Sigmoid colon (tissue), 4 donors: Measurements from ENCODE around the gene CYP11A1.

ENCODE experiments used
- CTCF ChIP-seq, 4 experiments: fragments of 450-650 bp in 3 of 4; fragments of 200-600 bp in 1 of 4; IDR thresholded peaks; one replicate each; pipeline ENCODE4 v1.5.1; 2016 to 2019; ENCODE audit warnings: antibody characterized with exemption in 4 of 4, mild to moderate bottlenecking in 3 of 4, moderate library complexity in 2 of 4
- EP300 ChIP-seq, 4 donors: sonication (generic); formaldehyde crosslinking; IDR thresholded peaks; one replicate each; pipeline ENCODE4 v1.6.1; 2017; ENCODE audit warnings: antibody characterized with exemption in 4 of 4
- POLR2A ChIP-seq, 2 donors: fragments of 450-650 bp; IDR thresholded peaks; one replicate each; pipeline ENCODE4 v1.6.1; 2016; ENCODE audit warnings: antibody characterized with exemption in 2 of 2, mild to moderate bottlenecking in 2 of 2, moderate library complexity in 2 of 2
- POLR2AphosphoS5 ChIP-seq, 4 donors: sonication (generic); formaldehyde crosslinking; IDR thresholded peaks; one replicate each; pipeline ENCODE4 v1.6.1; 2017; ENCODE audit warnings: antibody characterized with exemption in 4 of 4

- no peak for TF ChIP-seq POLR2AphosphoS5 (IDR thresholded peaks at IDR 0.05)
- TF ChIP-seq CTCF (IDR thresholded peaks at IDR 0.05), result no peak
- TF ChIP-seq POLR2A (IDR thresholded peaks at IDR 0.05), result no peak
- TF ChIP-seq EP300 (IDR thresholded peaks at IDR 0.05), result no peak
Measured at GRCh38 chr15:74343127-74343796, 24.2 kb downstream of the CYP11A1 start.
